Measurements from ENCODE around the gene MAPRE3.

MAPRE3 gene

DNA sequence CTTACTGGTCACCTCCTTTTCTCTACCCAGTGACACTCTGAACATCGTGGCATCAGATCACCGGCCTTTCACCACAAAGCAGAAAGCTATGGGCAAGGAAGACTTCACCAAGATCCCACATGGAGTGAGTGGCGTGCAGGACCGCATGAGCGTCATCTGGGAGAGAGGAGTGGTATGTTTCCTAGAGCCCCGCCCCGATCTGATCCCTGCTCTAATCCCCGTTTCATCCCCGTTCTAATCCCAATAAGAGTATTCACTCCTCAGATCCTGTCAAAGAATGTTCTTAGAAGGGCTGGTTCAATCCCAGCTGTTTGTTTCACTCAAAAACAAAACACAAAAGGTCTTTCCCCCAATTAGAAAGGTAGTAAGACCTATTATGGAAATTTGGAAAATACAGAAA is 30.4 kb upstream of the MAPRE3 start:
- no peak overlapping the region for H3K27ac Mint-ChIP-seq
- no peak overlapping the region for H3K4me3 Mint-ChIP-seq
- H3K27me3 Mint-ChIP-seq: peaks cover 9% of the 10 kb centered on the region
- H3K9me3 Mint-ChIP-seq: no peaks in the 10 kb centered on the region
- no peaks in the 10 kb centered on the region for H3K36me3 Mint-ChIP-seq
- ATAC-seq (ENCODE audit: low read depth): no peak
- peaks cover 4% of the 10 kb centered on the region for H3K4me1 Mint-ChIP-seq
- DNase-seq (ENCODE audit: low spot score in 2 of 2): no peak

DNA sequence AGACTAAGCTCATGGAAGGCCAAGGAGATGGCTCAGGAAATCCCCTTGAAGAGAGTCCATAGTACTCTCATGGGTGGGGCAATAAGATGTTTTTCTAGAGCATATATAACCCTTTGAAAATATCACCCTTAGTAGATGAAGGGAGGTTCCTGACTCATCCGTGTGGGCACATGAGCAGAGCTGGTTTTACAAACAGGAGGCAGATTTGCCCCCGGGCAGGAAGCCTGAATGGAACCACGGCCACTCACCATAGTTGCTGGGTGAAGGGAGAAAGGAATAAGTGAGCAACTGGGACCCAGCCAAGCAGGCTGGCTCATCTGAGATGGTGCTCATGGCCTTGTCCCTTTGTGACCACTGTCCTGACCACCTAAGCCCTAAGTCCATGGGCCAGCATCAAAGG is 29.0 kb upstream of the MAPRE3 start:
- H3K4me1 Mint-ChIP-seq: peaks cover 4% of the 10 kb centered on the region
- no peak overlapping the region for H3K27ac Mint-ChIP-seq
- ATAC-seq (ENCODE audit: low read depth) (no peak), DNase-seq (ENCODE audit: low spot score in 2 of 2) (no peak)
- H3K36me3 Mint-ChIP-seq: no peaks in the 10 kb centered on the region
- H3K9me3 Mint-ChIP-seq: no peaks in the 10 kb centered on the region
- H3K4me3 Mint-ChIP-seq: no peak overlapping the region
- peaks cover 12% of the 10 kb centered on the region for H3K27me3 Mint-ChIP-seq

DNA sequence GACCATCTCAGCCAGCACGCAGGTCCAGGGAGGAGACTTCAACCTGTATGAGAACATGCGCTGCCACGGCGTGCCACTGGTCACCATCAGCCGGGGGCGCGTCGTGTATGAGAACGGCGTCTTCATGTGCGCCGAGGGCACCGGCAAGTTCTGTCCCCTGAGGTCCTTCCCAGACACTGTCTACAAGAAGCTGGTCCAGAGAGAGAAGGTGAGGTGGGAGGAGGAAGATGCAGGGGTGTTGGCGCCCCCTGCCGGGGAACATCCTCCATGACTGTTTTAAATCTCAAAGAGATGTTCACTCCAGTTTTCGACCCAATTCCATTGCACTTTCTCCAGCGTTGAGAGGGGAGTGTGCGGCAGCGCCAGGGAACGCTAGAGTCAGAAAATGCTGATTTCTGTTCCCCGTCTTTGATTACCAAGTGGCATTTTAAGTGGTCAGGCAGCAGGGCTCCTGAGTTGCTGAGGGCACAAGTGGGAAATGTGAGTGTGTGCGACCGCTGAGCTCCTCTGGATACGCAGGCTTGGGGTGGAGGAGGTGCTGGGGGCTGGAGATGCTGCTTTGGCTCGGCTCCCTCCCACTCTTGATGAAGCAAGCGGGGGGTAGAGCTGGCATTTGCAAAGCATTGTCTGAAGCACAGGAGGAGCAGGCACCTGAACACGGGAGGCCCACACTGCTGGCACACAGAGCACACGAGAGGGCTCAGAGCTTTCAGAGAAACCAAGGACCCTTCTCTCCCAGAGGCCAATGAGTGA is 27.7 kb upstream of the MAPRE3 start:
- ATAC-seq (ENCODE audit: low read depth): peak; percentile 59
- no peak overlapping the region for H3K27ac Mint-ChIP-seq
- H3K9me3 Mint-ChIP-seq: no peaks in the 10 kb centered on the region
- H3K4me1 Mint-ChIP-seq: peaks cover 4% of the 10 kb centered on the region
- DNase-seq (ENCODE audit: low spot score in 2 of 2): peak; percentile 53 to 59
- H3K27me3 Mint-ChIP-seq: peaks cover 12% of the 10 kb centered on the region
- H3K4me3 Mint-ChIP-seq: no peak overlapping the region
- H3K36me3 Mint-ChIP-seq: no peaks in the 10 kb centered on the region

DNA sequence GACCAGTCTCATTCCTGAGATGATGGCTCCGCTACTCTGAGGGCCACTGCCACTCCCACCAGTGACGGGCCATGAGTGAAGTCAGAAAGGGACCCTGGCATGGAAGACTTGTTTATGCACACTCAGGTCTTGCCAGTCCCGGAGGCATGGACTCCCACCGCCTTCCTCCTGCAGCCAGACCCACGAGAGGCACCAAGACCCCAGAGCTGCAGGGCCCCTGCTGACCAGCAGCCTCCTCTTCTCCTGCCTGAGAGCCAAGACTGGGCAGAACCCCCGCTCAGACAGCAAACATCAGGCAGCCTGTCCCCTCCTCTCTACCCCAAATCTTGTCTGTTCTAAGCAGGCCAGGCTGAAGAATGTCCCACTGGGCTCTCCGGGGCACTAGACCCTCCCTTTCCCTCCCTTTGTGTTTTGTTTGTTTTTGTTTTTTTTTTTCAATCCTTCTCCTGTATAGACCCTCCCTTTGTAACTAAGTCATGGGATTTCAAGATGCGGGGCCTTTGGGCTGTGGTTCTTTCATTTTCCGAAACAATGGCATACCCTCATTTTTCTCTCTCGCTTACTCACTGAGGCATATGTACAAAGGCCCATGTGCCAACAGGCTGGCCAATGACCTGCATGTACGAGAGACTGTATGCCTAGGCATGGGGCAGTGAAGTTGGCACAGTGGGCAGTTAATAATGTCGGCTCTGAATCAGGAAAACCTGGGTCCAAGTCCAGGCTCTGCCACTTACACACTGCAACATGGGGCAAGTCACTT is 24.3 kb upstream of the MAPRE3 start:
- no peak overlapping the region for H3K27ac Mint-ChIP-seq
- no peaks in the 10 kb centered on the region for H3K36me3 Mint-ChIP-seq
- DNase-seq (ENCODE audit: low spot score in 2 of 2): no peak
- H3K4me1 Mint-ChIP-seq: peaks cover 4% of the 10 kb centered on the region
- ATAC-seq (ENCODE audit: low read depth): no peak
- no peak overlapping the region for H3K4me3 Mint-ChIP-seq
- no peaks in the 10 kb centered on the region for H3K9me3 Mint-ChIP-seq
- H3K27me3 Mint-ChIP-seq: peaks cover 19% of the 10 kb centered on the region

DNA sequence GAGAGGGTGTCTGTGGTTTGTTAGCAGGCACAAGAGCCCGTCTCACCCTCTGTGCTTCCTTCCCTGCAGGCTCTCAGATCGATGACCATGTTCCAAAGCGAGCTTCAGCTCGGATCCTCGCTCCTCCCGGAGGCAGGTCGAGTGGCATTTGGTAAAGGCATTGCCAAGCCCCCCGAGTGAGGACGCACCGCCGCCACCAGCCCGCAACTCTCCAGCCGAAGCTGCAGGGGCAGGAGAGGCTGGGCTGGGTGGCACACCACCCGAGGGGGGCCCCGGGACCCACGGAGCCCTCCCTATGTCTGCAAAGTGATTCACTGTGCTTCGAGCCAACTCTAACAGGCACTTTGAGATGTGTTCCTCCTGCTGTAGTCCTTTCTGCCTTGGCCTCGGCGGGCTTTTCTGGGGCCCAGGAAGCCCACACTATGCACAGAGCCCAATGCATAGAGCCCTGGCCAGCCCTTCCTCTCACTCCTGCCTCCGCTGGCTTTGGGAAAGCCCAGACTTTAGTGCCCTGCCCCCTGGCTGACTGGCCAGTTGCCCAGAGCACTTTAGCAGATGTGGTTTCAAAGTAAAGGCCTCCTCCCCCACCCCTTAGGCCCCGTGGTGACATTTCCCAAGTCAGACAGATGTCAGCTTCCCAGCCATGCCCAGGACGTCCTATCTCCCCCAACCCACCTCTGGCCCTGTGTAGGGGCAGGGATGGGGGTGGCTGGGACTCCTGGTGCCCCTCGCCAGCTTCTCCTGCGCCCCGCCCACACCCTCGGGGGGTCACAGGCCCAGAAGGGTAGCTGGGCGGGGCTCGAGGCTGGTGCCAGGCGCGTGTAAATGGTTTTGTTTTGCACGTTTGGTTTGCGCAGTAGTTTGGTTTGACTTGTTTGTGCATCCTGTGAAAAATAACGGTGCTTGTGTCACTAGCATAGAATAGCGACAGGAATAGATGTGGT is 23.3 kb upstream of the MAPRE3 start:
- Mint-ChIP-seq H3K9me3 (no peaks in the 10 kb centered on the region), H3K27me3 (peaks cover 19% of the 10 kb centered on the region), H3K4me1 (peaks cover 4% of the 10 kb centered on the region), H3K36me3 (no peaks in the 10 kb centered on the region), H3K4me3 (no peak overlapping the region), H3K27ac (no peak overlapping the region)
- DNase-seq (ENCODE audit: low spot score in 2 of 2) (no peak), ATAC-seq (ENCODE audit: low read depth) (no peak)

DNA sequence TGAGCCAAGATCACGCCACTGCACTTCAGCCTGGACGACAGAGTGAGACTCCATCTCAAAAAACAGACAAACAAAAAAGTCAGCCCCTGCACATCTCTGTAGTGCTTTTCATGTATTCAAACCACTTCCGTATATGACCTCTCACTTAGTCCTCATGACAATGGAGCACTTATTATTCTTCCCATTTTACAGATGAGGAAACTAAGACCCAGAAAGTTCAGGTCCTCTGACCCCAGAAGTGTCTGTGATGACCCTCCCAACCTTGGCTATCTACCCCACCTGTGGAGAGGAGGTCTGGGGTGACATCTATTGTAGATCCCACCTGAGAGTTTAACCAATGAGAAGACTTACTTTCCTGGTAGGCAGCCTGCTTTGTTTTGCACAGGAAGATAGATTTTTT is 21.6 kb upstream of the MAPRE3 start:
- ATAC-seq (ENCODE audit: low read depth) (no peak), DNase-seq (ENCODE audit: low spot score in 2 of 2) (no peak)
- Mint-ChIP-seq H3K27me3 (peaks cover 14% of the 10 kb centered on the region), H3K27ac (no peak overlapping the region), H3K4me1 (no peaks in the 10 kb centered on the region), H3K9me3 (no peaks in the 10 kb centered on the region), H3K4me3 (no peak overlapping the region), H3K36me3 (no peaks in the 10 kb centered on the region)

DNA sequence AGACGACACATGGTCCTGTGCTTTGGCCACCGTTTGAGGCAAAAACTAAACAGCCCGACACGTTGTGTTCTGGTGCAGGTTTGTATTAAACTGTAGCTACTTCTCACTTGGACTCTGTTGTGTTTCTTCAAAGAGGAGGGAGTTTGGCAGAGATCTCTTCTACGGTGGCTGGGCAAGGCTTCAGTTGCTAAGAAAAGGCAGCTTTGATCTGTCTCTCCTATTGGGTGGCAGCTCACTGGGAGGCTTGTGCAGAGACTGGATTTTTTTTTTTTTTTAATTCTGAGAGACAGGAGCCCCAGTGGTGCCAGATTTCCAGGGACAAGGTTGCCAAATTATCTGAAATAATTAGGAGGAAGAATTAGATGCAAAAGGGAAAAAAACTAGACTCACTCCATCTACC is 20.2 kb upstream of the MAPRE3 start:
- H3K4me1 Mint-ChIP-seq: no peaks in the 10 kb centered on the region
- no peak overlapping the region for H3K27ac Mint-ChIP-seq
- ATAC-seq (ENCODE audit: low read depth) (no peak), DNase-seq (ENCODE audit: low spot score in 2 of 2) (no peak)
- no peak overlapping the region for H3K4me3 Mint-ChIP-seq
- H3K9me3 Mint-ChIP-seq: no peaks in the 10 kb centered on the region
- peaks cover 11% of the 10 kb centered on the region for H3K27me3 Mint-ChIP-seq
- no peaks in the 10 kb centered on the region for H3K36me3 Mint-ChIP-seq

DNA sequence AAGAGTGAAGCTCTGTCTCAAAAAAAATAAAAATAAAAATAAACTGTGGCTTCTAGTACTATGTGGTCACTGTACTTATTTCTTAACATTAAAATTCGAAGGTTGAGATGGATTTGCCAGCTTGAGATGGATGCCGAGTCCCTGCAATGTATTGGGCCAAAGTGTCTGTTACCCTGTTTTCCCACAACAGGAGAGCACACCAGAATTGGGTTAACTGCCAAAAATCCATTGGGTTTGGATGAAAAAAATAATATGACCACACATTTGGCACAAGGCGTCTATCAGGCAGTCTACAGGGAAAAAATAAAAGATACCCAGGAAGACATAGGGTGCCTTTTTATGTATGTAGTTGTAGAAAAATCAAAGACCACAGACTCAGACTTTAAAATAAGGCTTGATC is 19.2 kb upstream of the MAPRE3 start:
- no peak for DNase-seq (ENCODE audit: low spot score in 2 of 2)
- H3K4me1 Mint-ChIP-seq: no peaks in the 10 kb centered on the region
- no peak for ATAC-seq (ENCODE audit: low read depth)
- no peaks in the 10 kb centered on the region for H3K9me3 Mint-ChIP-seq
- no peak overlapping the region for H3K4me3 Mint-ChIP-seq
- no peaks in the 10 kb centered on the region for H3K36me3 Mint-ChIP-seq
- peaks cover 9% of the 10 kb centered on the region for H3K27me3 Mint-ChIP-seq
- no peak overlapping the region for H3K27ac Mint-ChIP-seq

DNA sequence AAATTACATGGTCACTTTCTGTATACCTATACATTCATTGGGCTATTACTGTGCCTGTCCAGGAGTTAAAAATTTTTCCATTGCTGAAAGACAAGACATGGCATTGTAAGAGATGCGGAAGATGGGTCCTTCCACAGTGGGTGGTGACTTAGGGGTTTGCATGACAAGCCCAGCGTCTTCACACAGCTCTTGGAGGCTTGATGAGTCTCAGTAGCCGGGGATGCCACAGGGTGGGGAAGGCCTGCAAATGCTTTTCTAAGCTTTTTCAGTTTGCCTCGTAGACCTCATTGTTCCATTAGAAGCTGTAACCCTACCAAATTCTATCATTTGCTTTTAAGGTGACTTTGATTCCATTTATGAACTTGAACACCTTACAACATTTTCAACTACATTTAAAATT is 18.1 kb upstream of the MAPRE3 start:
- no peak overlapping the region for H3K4me3 Mint-ChIP-seq
- ATAC-seq (ENCODE audit: low read depth): no peak
- DNase-seq (ENCODE audit: low spot score in 2 of 2): no peak

DNA sequence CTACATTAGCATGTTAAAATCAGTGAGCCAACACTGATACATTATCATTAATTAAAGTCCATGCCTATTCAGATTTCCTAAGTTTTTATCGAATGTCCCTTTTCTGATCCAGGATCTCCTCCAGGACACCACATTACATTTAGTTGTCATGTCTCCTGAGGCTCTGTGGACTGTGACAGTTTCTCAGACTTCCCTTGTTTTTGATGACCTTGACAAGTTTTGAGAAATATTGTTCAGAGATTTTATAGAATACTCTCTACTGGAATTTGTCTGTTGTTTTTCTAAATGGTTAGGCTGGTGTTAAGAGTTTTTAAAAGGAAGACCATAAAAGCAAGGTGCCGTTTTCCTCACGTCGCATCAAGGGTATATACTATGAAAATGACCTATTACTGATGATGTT is 16.3 kb upstream of the MAPRE3 start:
- no peaks in the 10 kb centered on the region for H3K4me1 Mint-ChIP-seq
- no peaks in the 10 kb centered on the region for H3K9me3 Mint-ChIP-seq
- H3K27me3 Mint-ChIP-seq: peaks cover 4% of the 10 kb centered on the region
- no peak overlapping the region for H3K27ac Mint-ChIP-seq
- no peak for DNase-seq (ENCODE audit: low spot score in 2 of 2)
- H3K4me3 Mint-ChIP-seq: no peak overlapping the region
- no peaks in the 10 kb centered on the region for H3K36me3 Mint-ChIP-seq
- no peak for ATAC-seq (ENCODE audit: low read depth)

More for the DNA sequence above, 18.1 kb upstream of the MAPRE3 start:
- Mint-ChIP-seq H3K9me3 (no peaks in the 10 kb centered on the region), H3K27me3 (peaks cover 8% of the 10 kb centered on the region), H3K4me1 (no peaks in the 10 kb centered on the region), H3K36me3 (no peaks in the 10 kb centered on the region), H3K27ac (no peak overlapping the region)

DNA sequence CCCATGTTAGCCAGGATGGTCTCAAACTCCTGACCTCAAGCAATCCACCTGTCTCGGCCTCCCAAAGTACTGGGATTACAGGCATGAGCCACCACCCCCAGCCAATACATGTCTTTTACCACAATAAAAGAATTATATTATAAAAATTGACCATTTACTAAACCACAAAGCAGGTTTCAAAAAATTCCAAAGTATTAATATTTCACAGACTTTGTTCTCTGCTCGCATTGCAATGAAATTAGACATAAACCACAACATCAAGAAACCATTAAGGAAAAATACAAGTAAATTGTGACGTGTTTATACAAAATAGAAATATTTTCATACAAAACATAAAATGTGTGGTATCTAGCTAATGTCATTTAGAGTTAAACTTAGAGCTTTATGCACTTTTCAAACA is 13.4 kb upstream of the MAPRE3 start:
- Mint-ChIP-seq H3K36me3 (no peaks in the 10 kb centered on the region), H3K27ac (no peak overlapping the region), H3K4me3 (no peak overlapping the region), H3K9me3 (no peaks in the 10 kb centered on the region), H3K27me3 (peaks cover 9% of the 10 kb centered on the region), H3K4me1 (peaks cover 8% of the 10 kb centered on the region)
- no peak for ATAC-seq (ENCODE audit: low read depth)
- no peak for DNase-seq (ENCODE audit: low spot score in 2 of 2)

DNA sequence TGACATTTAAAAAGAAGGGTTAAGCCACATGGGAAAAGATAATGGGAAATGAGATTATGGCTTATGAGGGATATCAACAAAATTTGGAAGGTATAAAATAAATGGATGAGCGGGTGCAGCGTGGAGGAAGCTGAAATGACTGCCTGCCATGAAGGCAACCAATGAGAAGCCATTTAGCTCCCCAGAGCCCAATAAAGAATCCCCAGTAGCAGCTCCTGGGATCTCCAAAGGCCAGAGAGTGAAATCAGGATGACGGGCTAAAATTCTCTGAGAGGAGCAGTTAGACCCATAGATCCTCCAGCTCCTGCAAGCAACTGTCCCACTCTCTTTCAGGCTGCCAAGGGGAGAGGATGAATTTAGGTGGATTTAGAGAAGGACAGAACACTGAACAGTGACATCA is 12.9 kb upstream of the MAPRE3 start:
- H3K27me3 Mint-ChIP-seq: peaks cover 9% of the 10 kb centered on the region
- H3K36me3 Mint-ChIP-seq: no peaks in the 10 kb centered on the region
- DNase-seq (ENCODE audit: low spot score in 2 of 2) (no peak), ATAC-seq (ENCODE audit: low read depth) (no peak)
- no peak overlapping the region for H3K27ac Mint-ChIP-seq
- H3K4me1 Mint-ChIP-seq: peaks cover 8% of the 10 kb centered on the region
- no peak overlapping the region for H3K4me3 Mint-ChIP-seq
- H3K9me3 Mint-ChIP-seq: no peaks in the 10 kb centered on the region

DNA sequence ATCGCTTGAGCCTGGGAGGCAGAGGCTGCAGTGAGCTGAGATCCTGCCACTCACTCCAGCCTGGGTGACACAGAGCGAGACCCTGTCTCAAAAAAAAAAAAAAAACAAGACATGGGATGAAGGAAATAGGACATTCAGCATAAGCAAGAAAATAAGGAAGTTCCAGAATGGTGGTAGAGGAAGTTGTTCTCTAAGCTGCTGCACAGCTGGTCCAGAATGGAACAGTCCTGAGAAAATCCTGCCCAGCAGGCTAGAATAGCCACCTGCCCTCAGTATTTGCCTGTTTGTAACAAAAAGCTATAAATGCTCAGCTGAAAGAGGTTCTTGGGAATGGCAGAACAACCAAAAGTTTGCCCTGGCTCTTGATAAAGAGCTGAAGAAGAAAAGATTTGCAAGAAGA is 11.1 kb upstream of the MAPRE3 start:
- ATAC-seq (ENCODE audit: low read depth): no peak
- Mint-ChIP-seq H3K36me3 (no peaks in the 10 kb centered on the region), H3K27me3 (peaks cover 12% of the 10 kb centered on the region), H3K4me3 (no peak overlapping the region), H3K27ac (no peak overlapping the region), H3K9me3 (no peaks in the 10 kb centered on the region), H3K4me1 (peaks cover 8% of the 10 kb centered on the region)
- no peak for DNase-seq (ENCODE audit: low spot score in 2 of 2)

Measured in memory B cell (primary cell).